ENCODE data around the gene BICC1.

Gene BICC1

GRCh38 chr10:58781873-58782488 is 269.3 kb downstream of the BICC1 start:
- Histone ChIP-seq H3K27me3 (ENCODE audit: control insufficient read depth, insufficient read depth, low read length) (no peaks in the 10 kb centered on the region), H3K36me3 (ENCODE audit: control insufficient read depth, low read depth, low read length) (no peaks in the 10 kb centered on the region), H3K4me1 (ENCODE audit: control insufficient read depth, low read depth, low read length) (no peaks in the 10 kb centered on the region), H3K9ac (ENCODE audit: low read length) (no peak overlapping the region), H3K4me3 (ENCODE audit: low read length) (no peak overlapping the region), H3K9me3 (ENCODE audit: control insufficient read depth, low read depth, low read length) (no peaks in the 10 kb centered on the region), H3K27ac (ENCODE audit: low read length) (no peak overlapping the region)

GRCh38 chr10:58782876-58783851 is 270.5 kb downstream of the BICC1 start:
- Histone ChIP-seq H3K9ac (ENCODE audit: low read length) (no peak overlapping the region), H3K27ac (ENCODE audit: low read length) (no peak overlapping the region), H3K36me3 (ENCODE audit: control insufficient read depth, low read depth, low read length) (no peaks in the 10 kb centered on the region), H3K27me3 (ENCODE audit: control insufficient read depth, insufficient read depth, low read length) (no peaks in the 10 kb centered on the region), H3K4me3 (ENCODE audit: low read length) (no peak overlapping the region), H3K4me1 (ENCODE audit: control insufficient read depth, low read depth, low read length) (no peaks in the 10 kb centered on the region), H3K9me3 (ENCODE audit: control insufficient read depth, low read depth, low read length) (no peaks in the 10 kb centered on the region)

GRCh38 chr10:58784361-58784760 is 271.7 kb downstream of the BICC1 start:
- Histone ChIP-seq H3K4me3 (ENCODE audit: low read length) (no peak overlapping the region), H3K9me3 (ENCODE audit: control insufficient read depth, low read depth, low read length) (no peaks in the 10 kb centered on the region), H3K27ac (ENCODE audit: low read length) (no peak overlapping the region), H3K4me1 (ENCODE audit: control insufficient read depth, low read depth, low read length) (no peaks in the 10 kb centered on the region), H3K36me3 (ENCODE audit: control insufficient read depth, low read depth, low read length) (no peaks in the 10 kb centered on the region), H3K9ac (ENCODE audit: low read length) (no peak overlapping the region), H3K27me3 (ENCODE audit: control insufficient read depth, insufficient read depth, low read length) (no peaks in the 10 kb centered on the region)

GRCh38 chr10:58785354-58785753 is 272.7 kb downstream of the BICC1 start:
- Histone ChIP-seq H3K4me1 (ENCODE audit: control insufficient read depth, low read depth, low read length) (no peaks in the 10 kb centered on the region), H3K36me3 (ENCODE audit: control insufficient read depth, low read depth, low read length) (no peaks in the 10 kb centered on the region), H3K27ac (ENCODE audit: low read length) (no peak overlapping the region), H3K9me3 (ENCODE audit: control insufficient read depth, low read depth, low read length) (no peaks in the 10 kb centered on the region), H3K27me3 (ENCODE audit: control insufficient read depth, insufficient read depth, low read length) (no peaks in the 10 kb centered on the region), H3K9ac (ENCODE audit: low read length) (no peak overlapping the region), H3K4me3 (ENCODE audit: low read length) (no peak overlapping the region)

GRCh38 chr10:58791137-58791536 is 278.5 kb downstream of the BICC1 start:
- Histone ChIP-seq H3K27me3 (ENCODE audit: control insufficient read depth, insufficient read depth, low read length) (no peaks in the 10 kb centered on the region), H3K27ac (ENCODE audit: low read length) (no peak overlapping the region), H3K36me3 (ENCODE audit: control insufficient read depth, low read depth, low read length) (no peaks in the 10 kb centered on the region), H3K9ac (ENCODE audit: low read length) (no peak overlapping the region), H3K4me1 (ENCODE audit: control insufficient read depth, low read depth, low read length) (no peaks in the 10 kb centered on the region), H3K4me3 (ENCODE audit: low read length) (no peak overlapping the region), H3K9me3 (ENCODE audit: control insufficient read depth, low read depth, low read length) (no peaks in the 10 kb centered on the region)

- H3K4me1 ChIP-seq (ENCODE audit: control insufficient read depth, low read depth, low read length), result no peaks in the 10 kb centered on the region
- no peaks in the 10 kb centered on the region for H3K36me3 ChIP-seq (ENCODE audit: control insufficient read depth, low read depth, low read length)
- no peaks in the 10 kb centered on the region for H3K27me3 ChIP-seq (ENCODE audit: control insufficient read depth, insufficient read depth, low read length)
- H3K9me3 ChIP-seq (ENCODE audit: control insufficient read depth, low read depth, low read length), result no peaks in the 10 kb centered on the region
- no peak overlapping the region for H3K27ac ChIP-seq (ENCODE audit: low read length)
- H3K4me3 ChIP-seq (ENCODE audit: low read length), result no peak overlapping the region
- no peak overlapping the region for H3K9ac ChIP-seq (ENCODE audit: low read length)
These were observed 282.9 kb downstream of the BICC1 start for GRCh38 chr10:58795560-58795959.

DNA sequence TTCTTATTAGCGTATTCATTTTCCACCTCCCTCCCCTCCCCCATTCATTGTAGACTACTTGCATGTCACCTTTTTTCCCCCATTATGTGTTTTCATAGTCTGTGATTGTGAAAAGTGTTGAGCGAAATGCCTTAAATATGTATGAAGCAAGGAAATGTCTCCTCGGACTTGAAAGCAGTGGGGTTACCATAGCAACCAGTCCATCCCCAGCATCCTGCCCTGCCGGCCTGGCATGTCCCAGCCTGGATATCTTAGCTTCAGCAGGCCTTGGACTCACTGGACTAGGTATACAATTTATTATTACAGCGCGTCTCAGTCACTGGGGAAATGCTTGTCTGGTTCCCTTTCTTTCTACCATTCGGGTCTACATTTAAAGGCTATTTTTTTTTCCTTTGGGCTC is 283.6 kb downstream of the BICC1 start:
- Histone ChIP-seq H3K9me3 (ENCODE audit: control insufficient read depth, low read depth, low read length) (no peaks in the 10 kb centered on the region), H3K9ac (ENCODE audit: low read length) (no peak overlapping the region), H3K36me3 (ENCODE audit: control insufficient read depth, low read depth, low read length) (no peaks in the 10 kb centered on the region), H3K27me3 (ENCODE audit: control insufficient read depth, insufficient read depth, low read length) (no peaks in the 10 kb centered on the region), H3K4me3 (ENCODE audit: low read length) (no peak overlapping the region), H3K4me1 (ENCODE audit: control insufficient read depth, low read depth, low read length) (no peaks in the 10 kb centered on the region), H3K27ac (ENCODE audit: low read length) (no peak overlapping the region)

GRCh38 chr10:58796824-58797223 is 284.2 kb downstream of the BICC1 start:
- no peak overlapping the region for H3K27ac ChIP-seq (ENCODE audit: low read length)

DNA sequence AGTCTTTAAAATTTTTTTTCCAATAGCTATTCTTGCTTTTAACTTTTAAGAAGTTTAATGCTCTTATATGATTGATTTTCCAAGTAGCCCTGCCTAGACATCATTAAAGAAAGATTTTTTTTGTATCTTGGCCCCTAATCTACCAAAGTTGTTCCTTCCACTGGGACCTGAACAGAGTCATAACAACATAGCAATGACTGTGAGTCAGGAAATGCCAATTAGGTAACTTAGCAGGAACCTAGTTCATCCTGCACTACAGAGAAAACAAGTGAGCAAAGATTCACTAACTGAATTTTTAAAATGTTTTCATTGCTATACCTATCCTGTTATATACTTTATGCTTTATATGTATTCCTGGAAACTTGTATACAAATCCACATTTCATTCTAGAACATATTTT is 284.7 kb downstream of the BICC1 start:
- Histone ChIP-seq H3K9me3 (ENCODE audit: control insufficient read depth, low read depth, low read length) (no peaks in the 10 kb centered on the region), H3K9ac (ENCODE audit: low read length) (no peak overlapping the region), H3K4me3 (ENCODE audit: low read length) (no peak overlapping the region), H3K36me3 (ENCODE audit: control insufficient read depth, low read depth, low read length) (no peaks in the 10 kb centered on the region), H3K4me1 (ENCODE audit: control insufficient read depth, low read depth, low read length) (no peaks in the 10 kb centered on the region), H3K27me3 (ENCODE audit: control insufficient read depth, insufficient read depth, low read length) (no peaks in the 10 kb centered on the region), H3K27ac (ENCODE audit: low read length) (no peak overlapping the region)

More at GRCh38 chr10:58796824-58797223, 284.2 kb downstream of the BICC1 start:
- no peaks in the 10 kb centered on the region for H3K27me3 ChIP-seq (ENCODE audit: control insufficient read depth, insufficient read depth, low read length)
- H3K9ac ChIP-seq (ENCODE audit: low read length), result no peak overlapping the region
- H3K4me3 ChIP-seq (ENCODE audit: low read length), result no peak overlapping the region
- no peaks in the 10 kb centered on the region for H3K9me3 ChIP-seq (ENCODE audit: control insufficient read depth, low read depth, low read length)
- no peaks in the 10 kb centered on the region for H3K36me3 ChIP-seq (ENCODE audit: control insufficient read depth, low read depth, low read length)
- no peaks in the 10 kb centered on the region for H3K4me1 ChIP-seq (ENCODE audit: control insufficient read depth, low read depth, low read length)

GRCh38 chr10:58802047-58802446 is 289.4 kb downstream of the BICC1 start:
- H3K4me1 ChIP-seq (ENCODE audit: control insufficient read depth, low read depth, low read length), result no peaks in the 10 kb centered on the region
- no peaks in the 10 kb centered on the region for H3K9me3 ChIP-seq (ENCODE audit: control insufficient read depth, low read depth, low read length)
- H3K27me3 ChIP-seq (ENCODE audit: control insufficient read depth, insufficient read depth, low read length), result no peaks in the 10 kb centered on the region
- H3K4me3 ChIP-seq (ENCODE audit: low read length), result no peak overlapping the region
- H3K36me3 ChIP-seq (ENCODE audit: control insufficient read depth, low read depth, low read length), result no peaks in the 10 kb centered on the region
- H3K27ac ChIP-seq (ENCODE audit: low read length), result no peak overlapping the region
- no peak overlapping the region for H3K9ac ChIP-seq (ENCODE audit: low read length)

- no peaks in the 10 kb centered on the region for H3K36me3 ChIP-seq (ENCODE audit: control insufficient read depth, low read depth, low read length)
- H3K9ac ChIP-seq (ENCODE audit: low read length), result no peak overlapping the region
- no peak overlapping the region for H3K4me3 ChIP-seq (ENCODE audit: low read length)
- no peaks in the 10 kb centered on the region for H3K4me1 ChIP-seq (ENCODE audit: control insufficient read depth, low read depth, low read length)
- H3K27me3 ChIP-seq (ENCODE audit: control insufficient read depth, insufficient read depth, low read length), result no peaks in the 10 kb centered on the region
- H3K27ac ChIP-seq (ENCODE audit: low read length), result no peak overlapping the region
- H3K9me3 ChIP-seq (ENCODE audit: control insufficient read depth, low read depth, low read length), result no peaks in the 10 kb centered on the region
These were observed 293.7 kb downstream of the BICC1 start for GRCh38 chr10:58806323-58806722.
